GM23338 (cell line): ENCODE data around the gene STPG4. TPM values are rescaled to one million over a fixed set of nuclear protein-coding genes. Genes with fewer than 3 reads are reported as not detected.

Source experiments
- ATAC-seq: fragments of 200-7000 bp; cut with Tn5 transposase; 3 replicates; pipeline ENCODE4 v1.9.1; 2020
- DNase-seq: peaks from one replicate; pipeline ENCODE4 v3.0.0-alpha.2; 2015; ENCODE audit warnings: low spot score
- H2AFZ ChIP-seq: fragments of 200-600 bp; sonication (generic); 2 replicates; pipeline ENCODE4 v1.8.0; 2016; ENCODE audit warnings: antibody characterized with exemption, mild to moderate bottlenecking, moderate library complexity
- H3F3A ChIP-seq: fragments of 200-600 bp; sonication (generic); replicated peaks from 2 replicates; pipeline ENCODE4 v1.8.0; 2017; ENCODE audit warnings: antibody characterized with exemption, mixed run types, low read depth
- H3K27ac ChIP-seq: fragments of 200-600 bp; sonication (generic); 2 replicates; pipeline ENCODE4 v1.6.1; 2016; ENCODE audit warnings: low read depth
- H3K27me3 ChIP-seq: fragments of 200-600 bp; sonication (generic); 2 replicates; pipeline ENCODE4 v1.8.0; 2016; ENCODE audit warnings: mild to moderate bottlenecking, mixed run types, moderate library complexity; ENCODE audit not compliant: insufficient read depth
- H3K36me3 ChIP-seq: fragments of 200-600 bp; sonication (generic); 2 replicates; pipeline ENCODE4 v1.8.0; 2016; ENCODE audit warnings: mild to moderate bottlenecking; ENCODE audit not compliant: insufficient read depth
- H3K4me1 ChIP-seq: fragments of 200-600 bp; sonication (generic); 2 replicates; pipeline ENCODE4 v1.8.0; 2016; ENCODE audit warnings: mild to moderate bottlenecking, moderate library complexity; ENCODE audit not compliant: insufficient read depth
- H3K4me2 ChIP-seq: fragments of 200-600 bp; sonication (generic); 2 replicates; pipeline ENCODE4 v1.7.1; 2017; ENCODE audit warnings: mixed run types
- H3K4me3 ChIP-seq: fragments of 200-600 bp; sonication (generic); 2 replicates; pipeline ENCODE4 v1.6.1; 2016; ENCODE audit warnings: mixed run types
- H3K79me2 ChIP-seq: fragments of 200-600 bp; sonication (generic); replicated peaks from 2 replicates; pipeline ENCODE4 v1.8.0; 2017; ENCODE audit warnings: mild to moderate bottlenecking; ENCODE audit not compliant: insufficient read depth
- H3K9me2 ChIP-seq: fragments of 200-600 bp; sonication (generic); 2 replicates; pipeline ENCODE4 v1.8.0; 2017; ENCODE audit not compliant: insufficient read depth
- H4K20me1 ChIP-seq: fragments of 200-600 bp; sonication (generic); replicated peaks from 2 replicates; pipeline ENCODE4 v1.8.0; 2017; ENCODE audit warnings: mild to moderate bottlenecking; ENCODE audit not compliant: insufficient read depth
- H3K27ac Mint-ChIP-seq: 2 replicates; pipeline ENCODE4 v1.8.0; 2020; ENCODE audit warnings: inconsistent platforms, mild to moderate bottlenecking, moderate library complexity, mixed read lengths
- H3K27me3 Mint-ChIP-seq: 3 replicates; pipeline ENCODE4 v1.8.0; 2022; ENCODE audit warnings: low read depth, mild to moderate bottlenecking, moderate library complexity, mixed read lengths, inconsistent platforms; ENCODE audit not compliant: insufficient read depth, poor library complexity
- H3K36me3 Mint-ChIP-seq: 3 replicates; pipeline ENCODE4 v1.8.0; 2021; ENCODE audit warnings: low read depth, mild to moderate bottlenecking, inconsistent platforms, moderate library complexity, mixed read lengths
- H3K4me1 Mint-ChIP-seq: 3 replicates; pipeline ENCODE4 v1.8.0; 2020; ENCODE audit warnings: mild to moderate bottlenecking, inconsistent platforms, mixed read lengths
- H3K4me3 Mint-ChIP-seq: 3 replicates; pipeline ENCODE4 v1.8.0; 2021; ENCODE audit warnings: moderate library complexity, mild to moderate bottlenecking, inconsistent platforms, mixed read lengths
- H3K9me3 Mint-ChIP-seq: 3 replicates; pipeline ENCODE4 v1.8.0; 2020; ENCODE audit warnings: moderate library complexity, mild to moderate bottlenecking, inconsistent platforms, mixed read lengths
- CREB1 ChIP-seq: fragments of 250-450 bp; sonication (Bioruptor Pico); IDR thresholded peaks from 2 replicates; pipeline ENCODE4 v1.5.0; 2020; ENCODE audit warnings: low read depth, mild to moderate bottlenecking, moderate library complexity
- CTCF ChIP-seq, 2 experiments: fragments of 200-600 bp in 1 of 2; sonication (generic) in 1 of 2; conservative IDR thresholded peaks; 2 replicates each; pipeline versions ENCODE4 v1.5.1 to v1.6.1; 2016 to 2017; ENCODE audit warnings: antibody characterized with exemption in 2 of 2, low read depth in 2 of 2, mild to moderate bottlenecking in 2 of 2, moderate library complexity in 1 of 2
- EZH2 ChIP-seq: fragments of 200-600 bp; sonication (generic); IDR thresholded peaks from one replicate; pipeline ENCODE4 v1.8.0; 2017; ENCODE audit warnings: antibody characterized with exemption, mild to moderate bottlenecking, low read depth; ENCODE audit not compliant: unreplicated experiment
- EZH2phosphoT487 ChIP-seq: fragments of 200-600 bp; sonication (generic); IDR thresholded peaks from one replicate; pipeline ENCODE4 v1.8.1; 2018; ENCODE audit warnings: antibody characterized with exemption; ENCODE audit not compliant: unreplicated experiment
- JUNB ChIP-seq: IDR thresholded peaks from one replicate; pipeline ENCODE4 v1.6.1; 2016; ENCODE audit warnings: antibody characterized with exemption; ENCODE audit not compliant: unreplicated experiment
- POLR2AphosphoS5 ChIP-seq: IDR thresholded peaks from 2 replicates; pipeline ENCODE4 v1.6.1; 2016; ENCODE audit warnings: antibody characterized with exemption, low read depth
- REST ChIP-seq: IDR thresholded peaks from one replicate; pipeline ENCODE4 v1.6.1; 2018; ENCODE audit warnings: antibody characterized with exemption; ENCODE audit not compliant: unreplicated experiment
- STAT1 ChIP-seq: IDR thresholded peaks from one replicate; pipeline ENCODE4 v1.6.1; 2016; ENCODE audit warnings: antibody characterized with exemption; ENCODE audit not compliant: unreplicated experiment
- ZNF114 ChIP-seq: fragments of 250-450 bp; sonication (Bioruptor Pico); IDR thresholded peaks from 2 replicates; pipeline ENCODE4 v1.5.0; 2020; ENCODE audit warnings: mild to moderate bottlenecking, moderate library complexity
- ZNF331 ChIP-seq: fragments of 250-450 bp; sonication (Bioruptor Pico); IDR thresholded peaks from 2 replicates; pipeline ENCODE4 v1.5.0; 2020; ENCODE audit warnings: low read depth, mild to moderate bottlenecking, moderate library complexity
- polyA plus RNA-seq: library from polyadenylated mRNA; unstranded; fragments of >200 nt; fragmentation: Nextera tagmentation; extraction: Ambion mirVana; gene quantifications from 2 replicates; pipeline ENCODE4 v1.2.1, GENCODE V29; 2016
- total RNA-seq: library from RNA; depleted of rRNA; stranded (reverse); fragments of >200 nt; shearing (Covaris generic); gene quantifications from 2 replicates; pipeline ENCODE4 v1.2.3, GENCODE V29; 2014

Gene STPG4
- total and polyA plus RNA-seq, 2 experiments from 2014 or later: 0.28 TPM; not detected in 1

DNA sequence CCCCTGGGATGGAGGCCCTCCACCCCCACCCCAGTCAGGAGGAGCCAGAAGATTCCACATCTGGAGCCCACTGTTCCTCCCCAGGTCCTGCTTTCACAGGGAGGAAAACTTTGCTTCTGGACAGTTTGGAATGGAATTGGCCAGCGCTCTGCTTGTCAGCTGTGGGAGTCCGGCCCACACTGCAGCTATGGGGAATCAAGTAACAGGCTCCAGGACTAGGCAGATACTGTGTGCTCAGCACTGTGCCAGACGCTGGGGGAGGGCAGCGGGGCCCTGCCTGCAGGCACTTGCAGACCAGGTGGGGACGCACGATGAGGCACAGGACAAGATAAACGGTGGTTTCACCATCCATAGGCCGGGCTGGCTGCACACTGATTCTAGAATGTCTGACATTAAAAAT lies 114.0 kb downstream of the STPG4 start:
- peak overlapping the region; percentile 56; the same call in 1 of the 2 replicates for H3K27ac Mint-ChIP-seq

DNA sequence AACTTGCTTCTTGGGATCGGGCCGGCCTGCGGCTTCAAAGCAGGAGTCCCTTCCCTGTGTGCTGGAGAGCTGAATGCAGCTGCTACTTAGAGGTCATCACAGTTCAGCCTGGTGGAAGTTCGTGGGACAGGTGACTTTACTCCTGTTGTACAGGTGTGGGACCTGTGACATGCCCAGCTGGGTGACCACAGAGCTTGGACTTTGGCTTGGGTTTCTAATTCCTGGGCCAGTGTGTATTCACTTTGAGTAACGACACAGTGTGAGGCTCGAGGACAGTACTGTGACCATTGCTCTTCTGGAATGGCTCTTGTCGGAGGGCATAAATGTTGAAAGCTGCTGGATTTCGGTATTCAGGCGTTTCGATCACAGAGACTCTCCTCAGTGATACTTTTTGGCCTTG lies 114.5 kb downstream of the STPG4 start:
- Mint-ChIP-seq H3K4me3 (no peak overlapping the region), H3K9me3 (no peaks in the 10 kb centered on the region), H3K36me3 (peaks cover under 1% of the 10 kb centered on the region; the same call in 1 of the 3 replicates), H3K27ac (no peak overlapping the region), H3K27me3 (peaks cover 17% of the 10 kb centered on the region), H3K4me1 (peaks cover 27% of the 10 kb centered on the region)
- DNase-seq (no peak), ATAC-seq (no peak)
- no peaks in the 10 kb centered on the region for H3F3A ChIP-seq
- no peaks in the 10 kb centered on the region for H3K79me2 ChIP-seq
- H3K36me3 ChIP-seq: no peaks in the 10 kb centered on the region
- no peaks in the 10 kb centered on the region for H3K27me3 ChIP-seq
- no peak overlapping the region for H3K4me3 ChIP-seq
- H3K4me1 ChIP-seq: peaks cover 22% of the 10 kb centered on the region
- H4K20me1 ChIP-seq: no peaks in the 10 kb centered on the region
- H3K4me2 ChIP-seq: no peak overlapping the region
- no peak overlapping the region for H2AFZ ChIP-seq
- no peak overlapping the region for H3K27ac ChIP-seq
- no peaks in the 10 kb centered on the region for H3K9me2 ChIP-seq
- TF ChIP-seq EZH2 (no peak), EZH2phosphoT487 (no peak), ZNF114 (CRISPR knock-in tag) (no peak), POLR2AphosphoS5 (no peak), REST (no peak), ZNF331 (CRISPR knock-in tag) (no peak), STAT1 (no peak), JUNB (no peak)

More for the DNA sequence above, 114.0 kb downstream of the STPG4 start:
- no peaks in the 10 kb centered on the region for H3K9me2 ChIP-seq
- H3F3A ChIP-seq: no peaks in the 10 kb centered on the region
- H3K4me1 ChIP-seq: peaks cover 22% of the 10 kb centered on the region
- no peak overlapping the region for H3K4me3 Mint-ChIP-seq
- H3K36me3 ChIP-seq: no peaks in the 10 kb centered on the region
- no peaks in the 10 kb centered on the region for H4K20me1 ChIP-seq
- H3K27ac ChIP-seq: no peak overlapping the region
- H3K79me2 ChIP-seq: no peaks in the 10 kb centered on the region
- H3K4me1 Mint-ChIP-seq: peaks cover 27% of the 10 kb centered on the region
- no peak for ATAC-seq
- H2AFZ ChIP-seq: no peak overlapping the region
- DNase-seq: no peak
- no peaks in the 10 kb centered on the region for H3K27me3 ChIP-seq
- TF ChIP-seq POLR2AphosphoS5 (no peak), ZNF331 (CRISPR knock-in tag) (no peak), CTCF (conservative IDR thresholded peaks at IDR 0.05; ENCODE audit: low read depth in 2 of 2) (no peak), CREB1 (no peak), STAT1 (no peak), JUNB (no peak)
- peaks cover 3% of the 10 kb centered on the region; the same call in 1 of the 3 replicates for H3K36me3 Mint-ChIP-seq
- no peaks in the 10 kb centered on the region for H3K9me3 Mint-ChIP-seq
- no peak overlapping the region for H3K4me3 ChIP-seq
- H3K4me2 ChIP-seq: no peak overlapping the region
- H3K27me3 Mint-ChIP-seq: peaks cover 14% of the 10 kb centered on the region
